Smooth muscle cell (in vitro differentiated cells): ENCODE data around the gene ABCG8. TPM values are rescaled to one million over a fixed set of nuclear protein-coding genes. Genes with fewer than 3 reads are reported as not detected.

ENCODE experiments used
- DNase-seq: peaks from one replicate; lab custom pipeline; 2025; ENCODE audit not compliant: unreplicated experiment; lab: John Stamatoyannopoulos, UW
- H2AFZ ChIP-seq: fragments of 200-600 bp; sonication (generic); 2 replicates; pipeline ENCODE4 v1.6.0; 2016; ENCODE audit warnings: antibody characterized with exemption, low read depth, mild to moderate bottlenecking
- H3F3A ChIP-seq: fragments of 200-600 bp; sonication (generic); 2 replicates; pipeline ENCODE4 v1.6.0; 2017; ENCODE audit warnings: antibody characterized with exemption, low read depth
- H3K27ac ChIP-seq: fragments of 200-600 bp; sonication (generic); 2 replicates; pipeline ENCODE4 v1.5.1; 2016; ENCODE audit warnings: low read depth, mild to moderate bottlenecking
- H3K27me3 ChIP-seq: fragments of 200-600 bp; sonication (generic); 2 replicates; pipeline ENCODE4 v1.6.1; 2016; ENCODE audit warnings: low read depth, mild to moderate bottlenecking
- H3K36me3 ChIP-seq: fragments of 200-600 bp; sonication (generic); 2 replicates; pipeline ENCODE4 v1.5.1; 2016; ENCODE audit warnings: low read depth
- H3K4me1 ChIP-seq: fragments of 200-600 bp; sonication (generic); 2 replicates; pipeline ENCODE4 v1.5.1; 2016; ENCODE audit warnings: low read depth
- H3K4me2 ChIP-seq: fragments of 200-600 bp; sonication (generic); 2 replicates; pipeline ENCODE4 v1.6.0; 2016; ENCODE audit warnings: mild to moderate bottlenecking
- H3K4me3 ChIP-seq: fragments of 200-600 bp; sonication (generic); 2 replicates; pipeline ENCODE4 v1.5.1; 2016; ENCODE audit warnings: mild to moderate bottlenecking
- H3K79me2 ChIP-seq: fragments of 200-600 bp; sonication (generic); 2 replicates; pipeline ENCODE4 v1.6.0; 2016; ENCODE audit warnings: low read depth, mild to moderate bottlenecking
- H3K9ac ChIP-seq: fragments of 200-600 bp; sonication (generic); 2 replicates; pipeline ENCODE4 v1.6.0; 2016; ENCODE audit warnings: low read depth
- H3K9me3 ChIP-seq: fragments of 200-600 bp; sonication (generic); replicated peaks from 2 replicates; pipeline ENCODE4 v1.5.1; 2016; ENCODE audit warnings: low read depth
- H4K20me1 ChIP-seq: fragments of 200-600 bp; sonication (generic); 2 replicates; pipeline ENCODE4 v1.6.0; 2016; ENCODE audit warnings: low read depth
- CTCF ChIP-seq: fragments of 200-600 bp; sonication (generic); IDR thresholded peaks from 2 replicates; pipeline ENCODE4 v1.5.1; 2017; ENCODE audit warnings: borderline replicate concordance, mild to moderate bottlenecking, antibody characterized with exemption; ENCODE audit not compliant: insufficient read depth, poor library complexity, severe bottlenecking
- WGBS: methylation state at CpG from one replicate; pipeline ENCODE4 v1.1.7; 2016; ENCODE audit warnings: low lambda C conversion rate; 5-methylcytosine and 5-hydroxymethylcytosine counted together
- polyA plus RNA-seq: library from polyadenylated mRNA; unstranded; fragments of >200 nt; fragmentation: Nextera tagmentation; extraction: Ambion mirVana; gene quantifications from 2 replicates; pipeline ENCODE4 v1.2.1, GENCODE V29; 2016
- total RNA-seq: library from RNA; depleted of rRNA; stranded (reverse); fragments of >200 nt; gene quantifications from 2 replicates; pipeline ENCODE4 v1.2.3, GENCODE V29; 2014

Gene ABCG8
- total and polyA plus RNA-seq, 2 experiments from 2014 or later: not detected

GRCh38 chr2:43842866-43843226, 4.1 kb downstream of the ABCG8 start:
- no peak overlapping the region for H3K9ac ChIP-seq
- no peaks in the 10 kb centered on the region for H3K79me2 ChIP-seq
- 92% methylated on average over 9 of the region's 9 CpGs for WGBS
- no peak overlapping the region for H3K4me2 ChIP-seq
- no peak for TF ChIP-seq CTCF
- no peaks in the 10 kb centered on the region for H4K20me1 ChIP-seq
- H3K27ac ChIP-seq: no peak overlapping the region
- no peaks in the 10 kb centered on the region for H3F3A ChIP-seq
- H3K36me3 ChIP-seq: no peaks in the 10 kb centered on the region
- no peaks in the 10 kb centered on the region for H3K27me3 ChIP-seq
- no peaks in the 10 kb centered on the region for H3K4me1 ChIP-seq
- H2AFZ ChIP-seq: no peak overlapping the region
- no peaks in the 10 kb centered on the region for H3K9me3 ChIP-seq
- H3K4me3 ChIP-seq: no peak overlapping the region
- DNase-seq: no peak

- Histone ChIP-seq H3K4me3 (no peak overlapping the region), H3F3A (no peaks in the 10 kb centered on the region), H3K9me3 (no peaks in the 10 kb centered on the region), H3K27me3 (no peaks in the 10 kb centered on the region), H3K36me3 (no peaks in the 10 kb centered on the region), H3K27ac (no peak overlapping the region), H2AFZ (no peak overlapping the region), H4K20me1 (no peaks in the 10 kb centered on the region), H3K9ac (no peak overlapping the region), H3K4me2 (no peak overlapping the region), H3K79me2 (no peaks in the 10 kb centered on the region), H3K4me1 (no peaks in the 10 kb centered on the region)
- 82% methylated on average over 1 of the region's 1 CpG for WGBS
- TF ChIP-seq CTCF: no peak
- DNase-seq: no peak
Measured at GRCh38 chr2:43845181-43845580, 6.4 kb downstream of the ABCG8 start.

DNA sequence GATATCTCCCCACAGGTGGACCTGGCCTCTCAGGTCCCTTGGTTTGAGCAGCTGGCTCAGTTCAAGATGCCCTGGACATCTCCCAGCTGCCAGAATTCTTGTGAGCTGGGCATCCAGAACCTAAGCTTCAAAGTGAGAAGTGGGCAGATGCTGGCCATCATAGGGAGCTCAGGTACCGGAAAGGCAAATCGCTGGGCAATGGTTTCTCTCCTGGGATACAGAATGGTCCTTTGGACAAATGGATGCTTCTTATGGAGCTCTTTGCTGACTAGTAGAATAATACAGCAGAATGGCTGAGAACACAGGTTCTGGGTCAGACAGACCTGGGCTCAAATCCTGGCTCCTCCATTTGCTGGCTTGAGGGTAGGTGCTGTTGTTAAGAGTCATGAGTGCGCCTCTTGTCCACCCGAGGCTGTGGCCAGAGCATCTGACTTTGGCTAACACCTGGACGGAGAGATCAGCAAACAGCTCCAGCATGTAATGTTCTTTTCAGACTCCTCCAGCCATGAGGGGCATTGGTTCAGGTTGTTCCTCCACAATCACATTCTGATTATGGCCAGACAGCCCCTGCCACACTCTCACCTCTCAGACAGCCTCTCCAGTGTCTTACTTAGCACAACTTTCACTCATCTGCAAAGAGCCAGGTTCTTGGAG, 7.5 kb downstream of the ABCG8 start:
- no peak overlapping the region for H2AFZ ChIP-seq
- TF ChIP-seq CTCF: no peak
- H3K4me3 ChIP-seq: no peak overlapping the region
- 98% methylated on average over 5 of the region's 5 CpGs for WGBS
- H3K36me3 ChIP-seq: no peaks in the 10 kb centered on the region
- H3K27ac ChIP-seq: no peak overlapping the region
- H3K4me1 ChIP-seq: no peaks in the 10 kb centered on the region
- no peaks in the 10 kb centered on the region for H3K27me3 ChIP-seq
- H3F3A ChIP-seq: no peaks in the 10 kb centered on the region
- H3K79me2 ChIP-seq: no peaks in the 10 kb centered on the region
- H3K9me3 ChIP-seq: no peaks in the 10 kb centered on the region
- H3K9ac ChIP-seq: no peak overlapping the region
- no peak for DNase-seq
- H3K4me2 ChIP-seq: no peak overlapping the region
- H4K20me1 ChIP-seq: no peaks in the 10 kb centered on the region

GRCh38 chr2:43848214-43848613, 9.4 kb downstream of the ABCG8 start:
- Histone ChIP-seq H3K27ac (no peak overlapping the region), H3F3A (no peaks in the 10 kb centered on the region), H3K27me3 (no peaks in the 10 kb centered on the region), H3K36me3 (no peaks in the 10 kb centered on the region), H2AFZ (no peak overlapping the region), H3K9me3 (no peaks in the 10 kb centered on the region), H3K4me1 (no peaks in the 10 kb centered on the region), H3K4me2 (no peak overlapping the region), H4K20me1 (no peaks in the 10 kb centered on the region), H3K9ac (no peak overlapping the region), H3K79me2 (no peaks in the 10 kb centered on the region), H3K4me3 (no peak overlapping the region)
- TF ChIP-seq CTCF: no peak
- 85% methylated on average over 1 of the region's 1 CpG for WGBS
- no peak for DNase-seq
